GM12891 (cell line): Measurements from ENCODE around the gene GPC5.

Experiments used
- POLR2AphosphoS5 ChIP-seq: IDR thresholded peaks from 2 replicates; pipeline ENCODE4 v1.6.1; 2011; ENCODE audit warnings: low read depth, low read length, control low read depth
- POU2F2 ChIP-seq: IDR thresholded peaks from 2 replicates; pipeline ENCODE4 v1.6.1; 2011; ENCODE audit warnings: low read depth, mild to moderate bottlenecking, control low read depth, low read length, moderate library complexity

GRCh38 chr13:92602560-92602959, 1204.1 kb downstream of the GPC5 start:
- TF ChIP-seq POU2F2, result no peak
- no peak for TF ChIP-seq POLR2AphosphoS5
